ENCODE results near the gene PEX16.
"Not testable (repeated sequence)": the region's sequence is repeated elsewhere in the genome, so short reads cannot be mapped to it uniquely, and the experiment has no call there.

PEX16 gene

DNA sequence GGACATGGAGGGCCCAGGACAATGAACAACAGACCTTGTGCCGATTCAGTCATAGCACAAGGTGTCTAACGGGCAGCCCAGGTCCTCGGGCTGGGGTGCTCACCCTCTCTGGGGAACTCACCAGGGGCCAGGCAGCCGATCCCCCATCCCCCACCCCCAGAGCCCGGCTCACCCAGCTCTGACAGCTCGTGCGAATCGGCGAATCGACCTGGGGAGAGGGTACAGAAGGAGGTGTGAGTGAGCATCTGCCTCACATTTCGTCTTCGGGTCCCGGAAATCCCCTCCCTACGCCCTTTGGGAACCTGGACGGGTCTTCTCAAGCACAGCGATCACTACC lies 423 bp downstream of the PEX16 start:
- no peak for DNase-seq

- no peak for DNase-seq
These were observed 2.2 kb downstream of the PEX16 start for GRCh38 chr11:45915446-45915845.

DNA sequence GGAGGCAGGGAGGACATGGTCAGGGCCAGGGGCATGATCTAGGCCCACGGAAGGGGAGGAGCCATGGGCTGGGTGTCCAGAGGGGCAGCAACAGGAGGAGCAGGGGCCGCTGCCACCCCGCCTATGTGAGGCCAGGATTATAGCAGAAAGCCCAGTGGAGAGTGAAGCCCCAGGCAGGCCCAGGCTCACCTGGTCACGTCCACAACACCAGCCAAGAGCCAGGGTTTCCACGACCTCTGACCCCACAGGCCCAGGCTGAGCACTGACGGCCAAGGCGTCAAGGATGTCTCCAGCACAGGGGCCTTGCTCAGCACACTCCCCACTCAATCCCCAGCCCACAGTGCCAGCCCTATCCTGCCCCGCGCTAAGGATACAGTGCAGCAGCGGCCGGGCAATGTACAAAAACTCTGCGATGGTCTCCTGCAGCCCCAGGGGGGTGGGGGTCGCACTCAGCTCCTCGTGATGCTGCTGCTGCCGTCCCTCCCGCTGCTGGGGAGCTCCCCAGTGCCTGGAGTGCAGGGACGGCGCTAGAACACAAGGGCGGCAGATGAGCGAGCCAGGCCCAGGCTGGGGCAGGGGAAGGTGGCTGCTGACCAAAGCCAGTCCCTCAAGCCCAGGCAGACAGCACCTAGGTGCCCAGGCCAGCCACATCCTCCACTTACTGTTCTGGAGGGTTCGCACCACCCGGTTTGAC lies 3.6 kb downstream of the PEX16 start:
- no peak for DNase-seq

- no peak for DNase-seq
These were observed 4.2 kb downstream of the PEX16 start for GRCh38 chr11:45913514-45913913.

DNA sequence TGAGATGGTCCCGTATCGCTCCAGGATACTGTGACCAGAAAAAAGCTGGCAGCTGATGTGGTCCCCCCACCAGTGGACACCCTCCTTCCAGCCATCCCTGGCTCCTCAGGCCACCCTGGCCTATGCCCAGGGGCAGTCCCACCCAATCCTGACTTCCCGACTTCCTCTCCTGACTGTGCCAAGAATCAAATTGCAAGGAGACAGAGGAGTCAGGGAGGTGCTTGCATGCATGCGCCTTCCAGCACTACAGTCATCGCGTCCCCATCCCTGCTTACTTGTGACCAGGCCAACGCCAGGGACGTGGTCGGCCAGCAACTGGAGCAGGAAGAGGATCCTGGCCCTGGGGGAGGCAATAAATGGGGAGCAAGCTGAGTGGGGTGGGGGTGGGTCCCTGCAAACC lies 7.1 kb downstream of the PEX16 start:
- no peak for DNase-seq

DNA sequence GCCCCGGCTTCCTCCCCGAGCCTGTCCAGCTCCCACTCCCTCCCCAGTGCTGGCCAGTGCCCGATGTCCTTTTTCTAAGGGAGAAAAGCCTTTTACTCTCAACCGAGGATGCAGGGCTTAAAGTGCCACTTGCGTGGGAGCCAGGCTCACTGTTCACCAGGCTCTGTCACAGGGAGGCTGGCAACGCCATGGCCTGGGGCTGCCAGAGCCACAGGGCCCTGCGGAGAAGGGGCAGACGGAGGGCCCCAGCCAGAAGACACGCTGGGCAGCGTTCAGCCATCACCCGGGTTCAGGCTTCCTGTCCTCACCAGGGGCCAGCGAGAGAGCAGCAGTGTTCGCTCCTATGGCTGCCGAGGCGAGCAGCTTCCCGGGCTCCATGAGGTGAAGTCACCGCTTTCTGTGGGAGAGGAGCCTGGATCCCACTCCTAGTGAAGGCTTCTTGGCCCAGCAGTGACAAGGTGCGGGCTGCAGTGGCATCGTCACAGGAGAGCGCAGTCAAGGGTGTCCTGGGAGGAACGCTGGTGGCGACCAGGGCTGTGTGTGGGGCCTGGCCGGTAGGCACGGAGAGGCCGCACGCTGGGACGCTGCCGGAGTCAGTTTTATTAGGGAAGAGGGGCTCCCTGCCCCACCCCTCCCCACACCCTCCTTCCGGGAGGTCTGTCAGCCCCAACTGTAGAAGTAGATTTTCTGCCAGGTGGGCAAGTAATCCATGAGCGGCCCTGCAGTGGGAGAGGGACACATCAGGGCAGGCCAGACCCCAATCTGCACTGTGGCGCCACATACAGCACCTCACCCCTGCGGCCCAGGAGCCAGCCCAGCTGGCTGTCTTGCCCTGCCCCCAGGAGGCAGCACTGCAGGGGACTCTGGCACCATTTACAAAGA lies 7.8 kb downstream of the PEX16 start:
- DNase-seq = no peak

- no peak for DNase-seq
These were observed 9.7 kb downstream of the PEX16 start for GRCh38 chr11:45907911-45908370.

DNA sequence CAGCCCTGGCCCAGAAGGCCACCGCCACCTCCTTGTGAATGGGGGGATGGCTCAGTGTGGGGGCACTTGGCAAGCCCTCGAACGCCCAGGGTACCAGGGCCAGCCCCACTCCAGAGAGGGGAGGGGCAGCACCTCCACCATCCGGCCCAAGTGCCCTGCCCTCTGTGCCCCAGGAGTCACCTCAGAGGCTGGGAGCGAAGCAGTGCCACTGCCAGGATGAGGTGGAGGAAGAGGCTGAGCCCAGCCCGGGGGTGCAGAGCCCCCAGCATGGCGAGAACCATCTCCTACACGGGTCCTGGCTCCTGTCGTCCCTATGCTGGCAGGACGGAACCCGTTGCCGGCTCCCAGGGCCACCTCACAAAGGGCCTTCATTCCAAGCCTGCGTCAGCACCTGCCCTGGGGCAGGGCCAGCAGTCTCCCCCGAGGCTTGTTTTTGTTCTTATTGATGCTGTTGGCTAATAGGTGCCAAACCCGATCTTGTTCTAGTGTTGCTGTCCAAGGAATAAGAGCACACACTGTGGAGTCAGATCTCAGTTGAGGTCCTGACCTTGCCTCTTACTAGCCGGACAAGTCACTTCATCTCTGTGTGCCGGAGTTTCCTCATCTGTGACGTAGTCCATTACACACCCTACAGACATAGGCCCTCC lies 10.6 kb downstream of the PEX16 start, which contains the start of gene FREY1:
FREY1 (minus strand) TSS at position 307 of the 647 bp plus-strand sequence; CDS start at position 281, 26 bp downstream.
- no peak for DNase-seq

- no peak for DNase-seq
These were observed 11.5 kb downstream of the PEX16 start for GRCh38 chr11:45906096-45906682.

- not testable (repeated sequence) for DNase-seq
These were observed 12.1 kb downstream of the PEX16 start for GRCh38 chr11:45905576-45905975.

DNA sequence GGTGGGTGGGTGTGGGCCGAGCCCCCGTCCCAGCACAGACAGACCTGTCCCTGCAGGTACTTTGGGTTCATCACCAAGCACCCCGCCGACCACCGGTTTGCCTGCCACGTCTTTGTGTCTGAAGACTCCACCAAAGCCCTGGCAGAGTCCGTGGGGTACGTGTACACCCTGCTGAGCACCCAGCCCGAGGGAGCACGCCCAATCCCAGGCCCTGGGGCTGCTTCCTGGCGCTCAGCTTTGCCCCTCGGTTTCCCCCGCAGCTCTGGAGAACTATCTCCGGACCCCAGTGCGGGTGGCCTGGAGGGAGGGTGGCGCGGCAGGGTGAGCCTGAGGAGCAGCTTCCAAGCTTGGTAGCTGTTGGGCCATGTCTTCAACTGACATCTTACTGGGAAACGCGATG lies 12.6 kb downstream of the PEX16 start:
- no peak for DNase-seq

GRCh38 chr11:45904309-45904915 lies 13.3 kb downstream of the PEX16 start:
- DNase-seq = no peak

DNA sequence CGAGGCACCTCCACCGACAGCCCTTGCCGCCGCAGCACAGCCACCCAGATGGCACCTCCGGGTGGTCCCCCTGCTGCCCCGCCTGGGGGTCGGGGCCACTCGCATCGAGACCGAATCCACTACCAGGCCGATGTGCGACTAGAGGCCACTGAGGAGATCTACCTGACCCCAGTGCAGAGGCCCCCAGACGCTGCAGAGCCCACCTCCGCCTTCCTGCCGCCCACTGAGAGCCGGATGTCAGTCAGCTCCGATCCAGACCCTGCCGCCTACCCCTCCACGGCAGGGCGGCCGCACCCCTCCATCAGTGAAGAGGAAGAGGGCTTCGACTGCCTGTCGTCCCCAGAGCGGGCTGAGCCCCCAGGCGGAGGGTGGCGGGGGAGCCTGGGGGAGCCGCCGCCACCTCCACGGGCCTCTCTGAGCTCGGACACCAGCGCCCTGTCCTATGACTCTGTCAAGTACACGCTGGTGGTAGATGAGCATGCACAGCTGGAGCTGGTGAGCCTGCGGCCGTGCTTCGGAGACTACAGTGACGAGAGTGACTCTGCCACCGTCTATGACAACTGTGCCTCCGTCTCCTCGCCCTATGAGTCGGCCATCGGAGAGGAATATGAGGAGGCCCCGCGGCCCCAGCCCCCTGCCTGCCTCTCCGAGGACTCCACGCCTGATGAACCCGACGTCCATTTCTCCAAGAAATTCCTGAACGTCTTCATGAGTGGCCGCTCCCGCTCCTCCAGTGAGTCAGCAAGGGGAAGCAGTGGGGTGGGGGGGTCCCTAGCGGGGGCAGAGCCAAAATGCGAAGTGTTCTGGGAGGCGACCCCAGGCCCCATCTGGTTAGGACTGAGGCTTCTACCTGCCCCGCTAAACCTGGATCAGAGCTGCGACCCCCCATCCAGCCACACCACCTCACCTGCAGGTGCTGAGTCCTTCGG lies 15.0 kb downstream of the PEX16 start:
- no peak for DNase-seq

- DNase-seq = no peak
These were observed 16.1 kb downstream of the PEX16 start for GRCh38 chr11:45901626-45902025.

GRCh38 chr11:45900916-45901617 lies 16.6 kb downstream of the PEX16 start:
- DNase-seq = no peak

DNA sequence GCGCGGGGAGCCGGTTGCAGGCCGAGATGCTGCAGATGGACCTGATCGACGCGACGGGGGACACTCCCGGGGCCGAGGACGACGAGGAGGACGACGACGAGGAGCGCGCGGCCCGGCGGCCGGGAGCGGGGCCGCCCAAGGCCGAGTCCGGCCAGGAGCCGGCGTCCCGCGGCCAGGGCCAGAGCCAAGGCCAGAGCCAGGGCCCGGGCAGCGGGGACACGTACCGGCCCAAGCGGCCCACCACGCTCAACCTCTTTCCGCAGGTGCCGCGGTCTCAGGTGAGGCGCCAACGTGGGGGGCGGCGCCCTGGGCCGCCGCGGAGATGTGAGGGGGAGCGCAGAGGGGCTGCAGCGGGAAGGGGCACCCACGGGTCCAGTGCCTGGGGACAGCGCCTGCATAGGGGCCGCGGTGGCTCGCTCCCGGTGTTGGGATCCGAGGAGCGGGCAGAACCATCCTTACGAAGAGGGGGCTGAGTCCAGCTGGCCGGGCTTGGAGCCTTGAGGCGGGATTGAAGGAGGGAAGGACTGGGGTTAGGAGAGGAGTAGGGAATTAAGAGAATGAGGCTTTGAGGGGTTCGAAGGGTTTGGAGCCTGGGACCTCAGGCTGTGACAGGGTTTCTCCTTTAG lies 17.4 kb downstream of the PEX16 start:
- not testable (repeated sequence) for DNase-seq

DNA sequence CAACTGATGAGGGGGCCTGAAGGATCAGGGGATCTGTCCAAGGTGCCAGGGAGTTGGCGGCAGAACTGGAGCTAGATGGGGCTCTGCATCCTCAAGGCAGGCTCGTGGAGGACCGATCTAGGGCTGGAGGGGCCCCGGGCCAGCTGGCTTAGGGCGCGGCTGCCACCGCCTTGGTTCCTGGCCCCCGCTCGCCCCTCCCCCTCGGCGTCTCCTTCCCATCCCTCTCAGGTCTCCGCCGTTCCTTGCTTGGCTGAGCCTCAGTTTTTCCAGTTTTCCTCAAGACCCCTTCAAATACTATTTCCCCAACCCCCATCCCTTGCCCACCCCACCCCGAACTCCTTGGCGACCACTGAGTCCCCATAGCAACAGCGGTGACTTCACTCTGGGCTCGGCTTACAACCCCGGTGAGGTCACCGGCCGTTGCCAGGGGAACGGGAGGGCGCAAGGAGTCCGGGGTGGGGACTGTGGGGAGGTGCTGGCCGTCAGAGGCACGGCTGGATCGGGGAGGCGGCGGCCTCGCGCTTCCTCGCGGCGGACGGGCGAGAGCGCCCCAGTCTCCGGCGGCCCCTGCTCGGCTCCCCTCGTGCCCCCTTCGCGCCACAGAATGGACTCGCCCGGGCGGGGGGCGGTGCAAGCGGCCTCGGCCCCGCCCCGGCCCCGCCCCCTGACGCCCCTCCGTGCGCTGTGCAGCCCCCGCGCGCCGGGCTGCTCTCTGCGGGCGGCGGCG lies 18.1 kb downstream of the PEX16 start:
- DNase-seq = peak; percentile 85

DNA sequence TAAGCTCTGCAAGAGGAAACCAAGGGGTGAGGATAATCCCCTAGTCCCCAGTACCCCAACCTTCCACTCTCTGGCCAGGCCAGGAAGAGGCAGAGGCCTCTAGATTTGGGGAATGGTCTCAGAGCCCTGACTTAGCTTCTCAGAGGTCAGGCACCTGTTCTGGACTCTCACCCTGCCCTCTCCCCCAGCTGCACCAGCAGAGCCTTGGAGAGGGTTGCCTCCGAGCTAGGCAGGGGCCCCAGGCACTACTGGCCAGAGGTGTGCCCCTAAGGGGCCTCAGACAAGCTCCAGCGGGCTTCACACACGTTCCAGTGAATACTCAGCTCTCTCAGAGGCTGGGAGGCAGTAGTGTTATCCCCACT lies 18.6 kb downstream of the PEX16 start:
- no peak for DNase-seq

DNA sequence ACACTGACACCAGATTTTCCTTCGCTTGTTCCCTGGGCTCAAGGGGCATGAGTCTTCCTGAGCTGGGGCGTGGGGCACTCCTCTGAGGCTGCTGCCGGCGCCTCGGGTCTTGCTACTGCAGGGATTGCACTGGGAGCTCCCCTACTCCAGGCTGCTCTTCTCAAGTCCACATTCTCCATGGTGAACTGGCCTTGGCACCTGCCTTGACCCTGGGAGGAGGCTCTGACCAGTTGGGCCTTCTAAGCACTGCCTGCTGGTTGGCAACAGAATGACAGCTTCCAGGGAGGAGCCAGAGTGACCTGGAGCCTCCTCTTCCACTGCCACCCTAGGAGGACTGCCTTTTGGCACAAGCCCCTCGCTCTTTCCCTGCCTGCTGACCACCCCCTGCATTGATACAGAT lies 20.1 kb downstream of the PEX16 start:
- DNase-seq = no peak

- no peak for DNase-seq
These were observed 21.2 kb downstream of the PEX16 start for GRCh38 chr11:45896422-45896984.

Measured in NCI-H1048 (cell line).